Panc1 (cell line): ENCODE data around the gene UBASH3B. TPM values are rescaled to one million over a fixed set of nuclear protein-coding genes. Genes with fewer than 3 reads are reported as not detected.
A peak's percentile ranks its signal among the peaks of the same experiment; 100 is the strongest.
"Not testable (repeated sequence)": the region's sequence is repeated elsewhere in the genome, so short reads cannot be mapped to it uniquely, and the experiment has no call there.

Experiments used
- ATAC-seq: fragments of 200-7000 bp; cut with Tn5 transposase; 2 replicates; pipeline ENCODE4 v1.9.1; 2020; ENCODE audit warnings: mild to moderate bottlenecking, moderate library complexity
- Bru-seq: library from RNA; stranded (reverse); fragments of 400-500 nt; gene quantifications from one replicate; lab custom pipeline; 2021; lab: Mats Ljungman, UMichigan
- BruChase-seq, 2 experiments: library from RNA; stranded (reverse); fragments of 400-500 nt; gene quantifications; one replicate each; lab custom pipeline; 2021; lab: Mats Ljungman, UMichigan
- BruUV-seq: library from RNA; stranded (reverse); fragments of 400-500 nt; replicated peaks from 2 replicates; lab custom pipeline; 2021; lab: Mats Ljungman, UMichigan
- CTCF ChIA-PET: fragments of 300-600 bp; sonication (Branson Sonifier 250); formaldehyde crosslinking; loops from one replicate; lab custom pipeline; 2022; ENCODE audit warnings: antibody characterized with exemption; lab: Charles Lee
- POLR2A ChIA-PET: fragments of 300-600 bp; sonication (Branson Sonifier 250); formaldehyde crosslinking; loops from one replicate; lab custom pipeline; 2022; ENCODE audit warnings: antibody characterized with exemption; lab: Charles Lee
- DNase-seq: peaks from one replicate; pipeline ENCODE4 v3.0.0-alpha.2; 2010; ENCODE audit warnings: low read depth, low spot score
- H3K27ac ChIP-seq: 2 replicates; pipeline ENCODE4 v1.5.1; 2011; ENCODE audit warnings: mild to moderate bottlenecking, low read length, inconsistent platforms
- H3K27me3 ChIP-seq: fragments of 200-500 bp; sonication (Bioruptor generic); 2 replicates; pipeline ENCODE4 v1.6.0; 2014; ENCODE audit warnings: low read length, inconsistent platforms; ENCODE audit not compliant: control insufficient read depth, insufficient read depth
- H3K36me3 ChIP-seq: fragments of 200-500 bp; sonication (Bioruptor generic); 2 replicates; pipeline ENCODE4 v1.5.1; 2014; ENCODE audit warnings: inconsistent platforms, mild to moderate bottlenecking, low read length, moderate library complexity; ENCODE audit not compliant: control insufficient read depth, insufficient read depth
- H3K4me1 ChIP-seq: 2 replicates; pipeline ENCODE4 v1.5.1; 2011; ENCODE audit warnings: inconsistent platforms, mild to moderate bottlenecking, low read length, moderate library complexity; ENCODE audit not compliant: control insufficient read depth, insufficient read depth
- H3K4me3 ChIP-seq, 2 experiments: 2 replicates each; pipeline ENCODE4 v1.5.1; 2011 to 2012; ENCODE audit warnings: low read depth in 2 of 2, low read length in 2 of 2, mild to moderate bottlenecking in 2 of 2, inconsistent platforms in 1 of 2, moderate library complexity in 1 of 2
- H3K9me3 ChIP-seq: fragments of 200-500 bp; sonication (Bioruptor generic); 2 replicates; pipeline ENCODE4 v1.5.1; 2014; ENCODE audit warnings: low read depth, mild to moderate bottlenecking, inconsistent platforms, low read length, moderate library complexity; ENCODE audit not compliant: control insufficient read depth, insufficient read depth
- POLR2AphosphoS5 ChIP-seq: IDR thresholded peaks from 2 replicates; pipeline ENCODE4 v1.6.1; 2012; ENCODE audit warnings: mild to moderate bottlenecking, low read depth, low read length, moderate library complexity
- SIN3A ChIP-seq: IDR thresholded peaks from 2 replicates; pipeline ENCODE4 v1.6.1; 2012; ENCODE audit warnings: low read depth, mild to moderate bottlenecking, low read length, moderate library complexity, borderline replicate concordance; ENCODE audit not compliant: insufficient read depth
- TCF7L2 ChIP-seq: IDR thresholded peaks from 2 replicates; pipeline ENCODE4 v1.6.1; 2011; ENCODE audit warnings: mild to moderate bottlenecking, low read depth, low read length, inconsistent platforms
- in situ Hi-C: cut with HindIII; loops from 2 replicates; pipeline ENCODE4 v1.10.0; 2016; ENCODE audit warnings: low sequenced_read_pairs, low pct_unique_long_range_greater_than_20kb
- intact Hi-C: fragments of 100-400 bp; cut with micrococcal nuclease; formaldehyde crosslinking; loops from one replicate; pipeline ENCODE4 v1.10.0; 2022; ENCODE audit not compliant: unreplicated experiment
- long read RNA-seq: library from polyadenylated mRNA; unstranded; transcript quantifications from one replicate; pipeline ENCODE4 v2.0.0, GENCODE V29; 2021; ENCODE audit not compliant: unreplicated experiment
- polyA plus RNA-seq: library from polyadenylated mRNA; unstranded; fragments of >200 nt; gene quantifications from one replicate; pipeline ENCODE4 v1.2.1, GENCODE V29; 2012; ENCODE audit warnings: missing spikeins; ENCODE audit not compliant: insufficient read length
- total RNA-seq: library from RNA; stranded (reverse); gene quantifications from one replicate; pipeline ENCODE4 v1.2.1, GENCODE V29; 2021; ENCODE audit not compliant: unreplicated experiment
- TF ChIP-seq, protein P1 (sequence below): fragments of 450-650 bp; IDR thresholded peaks from 2 replicates; pipeline ENCODE4 v1.5.1; 2017; ENCODE audit warnings: mild to moderate bottlenecking
- TF ChIP-seq, protein P2 (sequence below), 2 experiments: IDR thresholded peaks; 2 replicates each; pipeline ENCODE4 v1.6.1; 2011 to 2012; ENCODE audit warnings: low read depth in 2 of 2, control low read depth in 1 of 2, low read length in 1 of 2, mild to moderate bottlenecking in 1 of 2, moderate library complexity in 1 of 2; ENCODE audit not compliant: insufficient read depth in 1 of 2

The UBASH3B gene, protein sequence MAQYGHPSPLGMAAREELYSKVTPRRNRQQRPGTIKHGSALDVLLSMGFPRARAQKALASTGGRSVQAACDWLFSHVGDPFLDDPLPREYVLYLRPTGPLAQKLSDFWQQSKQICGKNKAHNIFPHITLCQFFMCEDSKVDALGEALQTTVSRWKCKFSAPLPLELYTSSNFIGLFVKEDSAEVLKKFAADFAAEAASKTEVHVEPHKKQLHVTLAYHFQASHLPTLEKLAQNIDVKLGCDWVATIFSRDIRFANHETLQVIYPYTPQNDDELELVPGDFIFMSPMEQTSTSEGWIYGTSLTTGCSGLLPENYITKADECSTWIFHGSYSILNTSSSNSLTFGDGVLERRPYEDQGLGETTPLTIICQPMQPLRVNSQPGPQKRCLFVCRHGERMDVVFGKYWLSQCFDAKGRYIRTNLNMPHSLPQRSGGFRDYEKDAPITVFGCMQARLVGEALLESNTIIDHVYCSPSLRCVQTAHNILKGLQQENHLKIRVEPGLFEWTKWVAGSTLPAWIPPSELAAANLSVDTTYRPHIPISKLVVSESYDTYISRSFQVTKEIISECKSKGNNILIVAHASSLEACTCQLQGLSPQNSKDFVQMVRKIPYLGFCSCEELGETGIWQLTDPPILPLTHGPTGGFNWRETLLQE
- total RNA-seq, result 55.1 TPM
- polyA plus RNA-seq, result 40.1 TPM
- percentile 79 among the genes with signal in this experiment for Bru-seq, nascent RNA
- percentile 83 among the genes with signal in this experiment for BruChase-seq, experiment 1, labeled RNA remaining after a 2-hour chase
- BruChase-seq, experiment 2, labeled RNA remaining after a 6-hour chase, result percentile 86 among the genes with signal in this experiment
- long read RNA-seq, full-length matches to known transcripts, result 40 of 69 reads
- long read RNA-seq, partial matches to known transcripts, result 13 of 69 reads
- long read RNA-seq, other reads (novel, unspliced or antisense), result 16 of 69 reads

DNA sequence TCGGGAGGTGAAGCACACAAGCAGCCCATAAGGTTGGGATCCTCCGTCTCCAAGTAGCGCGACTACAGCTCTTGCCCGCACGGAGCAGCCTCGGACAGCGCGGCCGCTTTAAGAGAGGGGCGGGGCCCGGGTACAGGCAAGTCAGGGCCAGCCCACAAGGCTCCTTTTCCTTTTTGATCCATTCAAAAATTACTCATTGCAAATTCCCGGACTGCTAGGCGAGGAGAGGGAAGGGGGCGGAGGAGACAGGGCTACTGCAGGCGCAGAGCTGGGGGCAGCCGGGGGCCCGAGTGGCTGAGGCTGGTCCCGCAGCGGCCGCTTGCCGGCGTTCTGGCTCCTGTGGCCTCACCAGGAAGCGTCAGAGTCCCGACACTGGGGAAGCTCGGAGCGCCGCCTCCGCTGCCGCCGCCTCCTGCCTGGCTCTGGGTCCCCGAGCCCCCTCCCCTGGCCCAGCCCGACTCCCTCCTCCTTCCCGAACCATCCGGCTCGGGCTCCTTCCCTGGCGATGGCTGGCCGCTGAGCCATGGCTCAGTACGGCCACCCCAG is at the start of gene UBASH3B:
UBASH3B (plus strand) TSS at position 196 of the 546 bp plus-strand sequence; CDS start at position 524, 328 bp downstream.
- ChIA-PET POLR2A (interaction anchor here (0.5 to 0.8 kb wide), 4 partner anchors 14 to 110 kb away, joined by 3 to 9 read pairs (median 6); no protein-coding TSS in a partner anchor), CTCF (interaction anchor here (0.5 to 0.9 kb wide), 7 partner anchors 77 to 610 kb away, joined by 3 to 10 read pairs (median 4); no protein-coding TSS in a partner anchor)
- no TSS peak for BruUV-seq
- TF ChIP-seq POLR2AphosphoS5 (peak; percentile 64), TCF7L2 (peak; percentile 79), SIN3A (peak; percentile 64; the same call in 1 of the 2 replicates)
- TF ChIP-seq, protein P1, sequence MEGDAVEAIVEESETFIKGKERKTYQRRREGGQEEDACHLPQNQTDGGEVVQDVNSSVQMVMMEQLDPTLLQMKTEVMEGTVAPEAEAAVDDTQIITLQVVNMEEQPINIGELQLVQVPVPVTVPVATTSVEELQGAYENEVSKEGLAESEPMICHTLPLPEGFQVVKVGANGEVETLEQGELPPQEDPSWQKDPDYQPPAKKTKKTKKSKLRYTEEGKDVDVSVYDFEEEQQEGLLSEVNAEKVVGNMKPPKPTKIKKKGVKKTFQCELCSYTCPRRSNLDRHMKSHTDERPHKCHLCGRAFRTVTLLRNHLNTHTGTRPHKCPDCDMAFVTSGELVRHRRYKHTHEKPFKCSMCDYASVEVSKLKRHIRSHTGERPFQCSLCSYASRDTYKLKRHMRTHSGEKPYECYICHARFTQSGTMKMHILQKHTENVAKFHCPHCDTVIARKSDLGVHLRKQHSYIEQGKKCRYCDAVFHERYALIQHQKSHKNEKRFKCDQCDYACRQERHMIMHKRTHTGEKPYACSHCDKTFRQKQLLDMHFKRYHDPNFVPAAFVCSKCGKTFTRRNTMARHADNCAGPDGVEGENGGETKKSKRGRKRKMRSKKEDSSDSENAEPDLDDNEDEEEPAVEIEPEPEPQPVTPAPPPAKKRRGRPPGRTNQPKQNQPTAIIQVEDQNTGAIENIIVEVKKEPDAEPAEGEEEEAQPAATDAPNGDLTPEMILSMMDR, result no peak; the same call in 1 of the 2 replicates
- TF ChIP-seq, protein P2, sequence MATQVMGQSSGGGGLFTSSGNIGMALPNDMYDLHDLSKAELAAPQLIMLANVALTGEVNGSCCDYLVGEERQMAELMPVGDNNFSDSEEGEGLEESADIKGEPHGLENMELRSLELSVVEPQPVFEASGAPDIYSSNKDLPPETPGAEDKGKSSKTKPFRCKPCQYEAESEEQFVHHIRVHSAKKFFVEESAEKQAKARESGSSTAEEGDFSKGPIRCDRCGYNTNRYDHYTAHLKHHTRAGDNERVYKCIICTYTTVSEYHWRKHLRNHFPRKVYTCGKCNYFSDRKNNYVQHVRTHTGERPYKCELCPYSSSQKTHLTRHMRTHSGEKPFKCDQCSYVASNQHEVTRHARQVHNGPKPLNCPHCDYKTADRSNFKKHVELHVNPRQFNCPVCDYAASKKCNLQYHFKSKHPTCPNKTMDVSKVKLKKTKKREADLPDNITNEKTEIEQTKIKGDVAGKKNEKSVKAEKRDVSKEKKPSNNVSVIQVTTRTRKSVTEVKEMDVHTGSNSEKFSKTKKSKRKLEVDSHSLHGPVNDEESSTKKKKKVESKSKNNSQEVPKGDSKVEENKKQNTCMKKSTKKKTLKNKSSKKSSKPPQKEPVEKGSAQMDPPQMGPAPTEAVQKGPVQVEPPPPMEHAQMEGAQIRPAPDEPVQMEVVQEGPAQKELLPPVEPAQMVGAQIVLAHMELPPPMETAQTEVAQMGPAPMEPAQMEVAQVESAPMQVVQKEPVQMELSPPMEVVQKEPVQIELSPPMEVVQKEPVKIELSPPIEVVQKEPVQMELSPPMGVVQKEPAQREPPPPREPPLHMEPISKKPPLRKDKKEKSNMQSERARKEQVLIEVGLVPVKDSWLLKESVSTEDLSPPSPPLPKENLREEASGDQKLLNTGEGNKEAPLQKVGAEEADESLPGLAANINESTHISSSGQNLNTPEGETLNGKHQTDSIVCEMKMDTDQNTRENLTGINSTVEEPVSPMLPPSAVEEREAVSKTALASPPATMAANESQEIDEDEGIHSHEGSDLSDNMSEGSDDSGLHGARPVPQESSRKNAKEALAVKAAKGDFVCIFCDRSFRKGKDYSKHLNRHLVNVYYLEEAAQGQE (IDR thresholded peaks at IDR 0.05; ENCODE audit: insufficient read depth in 1 of 2, low read depth in 2 of 2, low read length in 1 of 2), result no peak
- peak within 1 kb of the TSS; percentile 78 for H3K27ac ChIP-seq
- no peaks in the 10 kb centered on the region for H3K36me3 ChIP-seq
- H3K27me3 ChIP-seq, result no peaks in the 10 kb centered on the region
- in situ Hi-C loops, result no loop called here
- no peaks in the 10 kb centered on the region for H3K9me3 ChIP-seq
- H3K4me3 ChIP-seq, result peak within 1 kb of the TSS; percentile 68 to 82
- H3K4me1 ChIP-seq, result peaks cover 27% of the 10 kb centered on the region
- ATAC-seq, result peak; percentile 89
- peak; percentile 57 for DNase-seq
- intact Hi-C loops, result no loop called here

DNA sequence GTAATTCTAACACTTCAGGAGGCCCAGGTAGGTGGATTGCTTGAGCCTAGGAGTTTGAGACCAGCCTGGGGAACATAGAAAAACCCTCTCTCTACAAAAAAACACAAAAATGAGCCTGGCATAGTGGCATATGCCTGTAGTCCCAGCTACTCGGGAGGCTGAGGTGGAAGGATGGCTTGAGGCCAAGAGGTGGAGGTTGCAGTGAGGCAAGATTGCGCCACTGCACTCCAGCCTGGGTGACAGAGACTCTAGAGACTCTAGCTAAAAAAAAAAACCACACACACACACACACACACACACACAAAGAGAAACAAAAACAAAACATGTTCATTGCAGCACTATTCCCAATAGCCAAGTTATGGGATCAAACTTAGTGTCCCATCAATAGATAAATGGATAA is 48.4 kb upstream of the UBASH3B start:
- POLR2A ChIA-PET, H3K27me3 ChIP-seq, H3K27ac ChIP-seq, intact Hi-C loops, H3K4me3 ChIP-seq, CTCF ChIA-PET, ATAC-seq, DNase-seq, in situ Hi-C loops, H3K9me3 ChIP-seq, H3K36me3 ChIP-seq, H3K4me1 ChIP-seq, BruUV-seq: not testable (repeated sequence)
